ENCODE results near the gene KPNA3.
A peak's percentile ranks its signal among the peaks of the same experiment; 100 is the strongest.

KPNA3 gene

GRCh38 chr13:49694446-49694845 is 98.0 kb downstream of the KPNA3 start:
- Histone ChIP-seq H3K9ac (ENCODE audit: low read depth, low read length) (no peak overlapping the region), H3K36me3 (ENCODE audit: control insufficient read depth, insufficient read depth, low read length) (peaks cover 10% of the 10 kb centered on the region), H3K4me3 (ENCODE audit: low read depth, low read length) (no peak overlapping the region), H3K27ac (ENCODE audit: low read depth, low read length) (no peak overlapping the region), H3K27me3 (ENCODE audit: control insufficient read depth, insufficient read depth, low read length) (no peaks in the 10 kb centered on the region), H3K4me1 (ENCODE audit: control insufficient read depth, insufficient read depth, low read length) (peaks cover 10% of the 10 kb centered on the region), H3K9me3 (ENCODE audit: control insufficient read depth, insufficient read depth, low read length) (no peaks in the 10 kb centered on the region)

GRCh38 chr13:49693877-49694276 is 98.6 kb downstream of the KPNA3 start:
- H3K36me3 ChIP-seq (ENCODE audit: control insufficient read depth, insufficient read depth, low read length), result peaks cover 13% of the 10 kb centered on the region
- no peak overlapping the region for H3K4me3 ChIP-seq (ENCODE audit: low read depth, low read length)

GRCh38 chr13:49693191-49693733 is 99.2 kb downstream of the KPNA3 start:
- Histone ChIP-seq H3K4me1 (ENCODE audit: control insufficient read depth, insufficient read depth, low read length) (peaks cover 4% of the 10 kb centered on the region; the same call in 1 of the 2 replicates), H3K4me3 (ENCODE audit: low read depth, low read length) (no peak overlapping the region), H3K9me3 (ENCODE audit: control insufficient read depth, insufficient read depth, low read length) (no peaks in the 10 kb centered on the region), H3K36me3 (ENCODE audit: control insufficient read depth, insufficient read depth, low read length) (peaks cover 16% of the 10 kb centered on the region), H3K27ac (ENCODE audit: low read depth, low read length) (no peak overlapping the region), H3K27me3 (ENCODE audit: control insufficient read depth, insufficient read depth, low read length) (no peaks in the 10 kb centered on the region), H3K9ac (ENCODE audit: low read depth, low read length) (no peak overlapping the region)

More at GRCh38 chr13:49693877-49694276, 98.6 kb downstream of the KPNA3 start:
- H3K9me3 ChIP-seq (ENCODE audit: control insufficient read depth, insufficient read depth, low read length), result no peaks in the 10 kb centered on the region
- no peaks in the 10 kb centered on the region for H3K27me3 ChIP-seq (ENCODE audit: control insufficient read depth, insufficient read depth, low read length)
- H3K4me1 ChIP-seq (ENCODE audit: control insufficient read depth, insufficient read depth, low read length), result peaks cover 9% of the 10 kb centered on the region
- no peak overlapping the region for H3K27ac ChIP-seq (ENCODE audit: low read depth, low read length)
- no peak overlapping the region for H3K9ac ChIP-seq (ENCODE audit: low read depth, low read length)

- no peaks in the 10 kb centered on the region for H3K27me3 ChIP-seq (ENCODE audit: control insufficient read depth, insufficient read depth, low read length)
- peak within 1 kb of the TSS; percentile 86 for H3K4me3 ChIP-seq (ENCODE audit: low read depth, low read length)
- no peaks in the 10 kb centered on the region for H3K9me3 ChIP-seq (ENCODE audit: control insufficient read depth, insufficient read depth, low read length)
- H3K4me1 ChIP-seq (ENCODE audit: control insufficient read depth, insufficient read depth, low read length), result peaks cover 4% of the 10 kb centered on the region; the same call in 1 of the 2 replicates
- H3K9ac ChIP-seq (ENCODE audit: low read depth, low read length), result peak within 1 kb of the TSS; percentile 78
- peak within 1 kb of the TSS; percentile 95 for H3K27ac ChIP-seq (ENCODE audit: low read depth, low read length)
- H3K36me3 ChIP-seq (ENCODE audit: control insufficient read depth, insufficient read depth, low read length), result peaks cover 20% of the 10 kb centered on the region
Measured at GRCh38 chr13:49690995-49691784, 101.3 kb downstream of the KPNA3 start, which contains the start of gene EBPL. Gene EBPL, minus strand, starts transcription at chr13:49691486. Its CDS starts 62 bp downstream, at chr13:49691424.

GRCh38 chr13:49690133-49690994 is 102.1 kb downstream of the KPNA3 start:
- peak overlapping the region; percentile 78 for H3K9ac ChIP-seq (ENCODE audit: low read depth, low read length)
- peaks cover 25% of the 10 kb centered on the region for H3K36me3 ChIP-seq (ENCODE audit: control insufficient read depth, insufficient read depth, low read length)
- no peaks in the 10 kb centered on the region for H3K27me3 ChIP-seq (ENCODE audit: control insufficient read depth, insufficient read depth, low read length)
- H3K9me3 ChIP-seq (ENCODE audit: control insufficient read depth, insufficient read depth, low read length), result no peaks in the 10 kb centered on the region
- peak overlapping the region; percentile 95 for H3K27ac ChIP-seq (ENCODE audit: low read depth, low read length)
- H3K4me3 ChIP-seq (ENCODE audit: low read depth, low read length), result peak overlapping the region; percentile 86
- H3K4me1 ChIP-seq (ENCODE audit: control insufficient read depth, insufficient read depth, low read length), result peaks cover 4% of the 10 kb centered on the region; the same call in 1 of the 2 replicates

- Histone ChIP-seq H3K27me3 (ENCODE audit: control insufficient read depth, insufficient read depth, low read length) (no peaks in the 10 kb centered on the region), H3K4me1 (ENCODE audit: control insufficient read depth, insufficient read depth, low read length) (no peaks in the 10 kb centered on the region), H3K4me3 (ENCODE audit: low read depth, low read length) (no peak overlapping the region), H3K9ac (ENCODE audit: low read depth, low read length) (no peak overlapping the region), H3K36me3 (ENCODE audit: control insufficient read depth, insufficient read depth, low read length) (peaks cover 49% of the 10 kb centered on the region), H3K27ac (ENCODE audit: low read depth, low read length) (no peak overlapping the region), H3K9me3 (ENCODE audit: control insufficient read depth, insufficient read depth, low read length) (peaks cover 11% of the 10 kb centered on the region)
Measured at GRCh38 chr13:49683489-49683888, 109.0 kb downstream of the KPNA3 start.

GRCh38 chr13:49681842-49682435 is 110.5 kb downstream of the KPNA3 start:
- no peak overlapping the region for H3K27ac ChIP-seq (ENCODE audit: low read depth, low read length)
- H3K9ac ChIP-seq (ENCODE audit: low read depth, low read length), result no peak overlapping the region
- no peak overlapping the region for H3K4me3 ChIP-seq (ENCODE audit: low read depth, low read length)
- peaks cover 11% of the 10 kb centered on the region for H3K9me3 ChIP-seq (ENCODE audit: control insufficient read depth, insufficient read depth, low read length)
- H3K4me1 ChIP-seq (ENCODE audit: control insufficient read depth, insufficient read depth, low read length), result no peaks in the 10 kb centered on the region
- H3K36me3 ChIP-seq (ENCODE audit: control insufficient read depth, insufficient read depth, low read length), result peaks cover 43% of the 10 kb centered on the region
- H3K27me3 ChIP-seq (ENCODE audit: control insufficient read depth, insufficient read depth, low read length), result no peaks in the 10 kb centered on the region

GRCh38 chr13:49679246-49679645 is 113.2 kb downstream of the KPNA3 start:
- Histone ChIP-seq H3K4me1 (ENCODE audit: control insufficient read depth, insufficient read depth, low read length) (no peaks in the 10 kb centered on the region), H3K9me3 (ENCODE audit: control insufficient read depth, insufficient read depth, low read length) (peaks cover 11% of the 10 kb centered on the region), H3K4me3 (ENCODE audit: low read depth, low read length) (no peak overlapping the region), H3K9ac (ENCODE audit: low read depth, low read length) (no peak overlapping the region), H3K36me3 (ENCODE audit: control insufficient read depth, insufficient read depth, low read length) (peaks cover 40% of the 10 kb centered on the region), H3K27ac (ENCODE audit: low read depth, low read length) (no peak overlapping the region), H3K27me3 (ENCODE audit: control insufficient read depth, insufficient read depth, low read length) (no peaks in the 10 kb centered on the region)

GRCh38 chr13:49678191-49678914 is 114.1 kb downstream of the KPNA3 start:
- Histone ChIP-seq H3K9me3 (ENCODE audit: control insufficient read depth, insufficient read depth, low read length) (peaks cover 11% of the 10 kb centered on the region), H3K4me1 (ENCODE audit: control insufficient read depth, insufficient read depth, low read length) (no peaks in the 10 kb centered on the region), H3K4me3 (ENCODE audit: low read depth, low read length) (no peak overlapping the region), H3K36me3 (ENCODE audit: control insufficient read depth, insufficient read depth, low read length) (peaks cover 35% of the 10 kb centered on the region), H3K27ac (ENCODE audit: low read depth, low read length) (no peak overlapping the region), H3K27me3 (ENCODE audit: control insufficient read depth, insufficient read depth, low read length) (no peaks in the 10 kb centered on the region), H3K9ac (ENCODE audit: low read depth, low read length) (no peak overlapping the region)

Measured in HUES48 (cell line).